ENCODE results near the gene GTPBP1.

The GTPBP1 gene

GRCh38 chr22:38758276-38758945, 52.7 kb downstream of the GTPBP1 start:
- H3K27me3 Mint-ChIP-seq (ENCODE audit: low read depth, poor library complexity), result peaks cover 8% of the 10 kb centered on the region
- no peaks in the 10 kb centered on the region for H3K36me3 Mint-ChIP-seq (ENCODE audit: low read depth)
- H3K4me3 Mint-ChIP-seq, result no peak overlapping the region
- no peak for TF ChIP-seq CTCF (IDR thresholded peaks at IDR 0.05)
- peaks cover 58% of the 10 kb centered on the region for H3K4me1 Mint-ChIP-seq
- DNase-seq, result no peak
- no peak overlapping the region for H3K27ac Mint-ChIP-seq
- no peaks in the 10 kb centered on the region for H3K9me3 Mint-ChIP-seq

DNA sequence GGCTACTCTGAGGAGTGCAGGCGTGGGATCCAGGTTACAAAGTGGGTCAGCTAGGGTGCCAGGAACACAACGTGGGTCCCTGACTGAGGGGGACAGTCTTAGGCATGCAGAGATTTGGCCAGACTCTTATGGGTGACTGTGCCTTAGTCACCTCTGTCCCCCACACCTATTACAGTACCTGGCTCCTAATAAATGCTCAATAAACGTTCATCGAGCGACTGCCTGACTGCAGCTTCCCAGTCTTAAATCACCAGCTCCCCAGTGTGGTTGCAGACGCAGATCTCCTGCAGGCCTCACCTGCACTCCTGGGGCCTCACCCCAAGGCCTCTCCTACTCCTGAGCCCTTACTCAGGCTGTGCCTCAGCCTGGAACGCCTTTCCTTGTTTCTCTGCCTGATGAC, 53.3 kb downstream of the GTPBP1 start:
- no peaks in the 10 kb centered on the region for H3K9me3 Mint-ChIP-seq
- peaks cover 8% of the 10 kb centered on the region for H3K27me3 Mint-ChIP-seq (ENCODE audit: low read depth, poor library complexity)
- no peak overlapping the region for H3K27ac Mint-ChIP-seq
- no peak for TF ChIP-seq CTCF (IDR thresholded peaks at IDR 0.05)
- peaks cover 52% of the 10 kb centered on the region for H3K4me1 Mint-ChIP-seq
- no peaks in the 10 kb centered on the region for H3K36me3 Mint-ChIP-seq (ENCODE audit: low read depth)
- DNase-seq, result no peak
- no peak overlapping the region for H3K4me3 Mint-ChIP-seq

- Mint-ChIP-seq H3K4me1 (peaks cover 39% of the 10 kb centered on the region), H3K36me3 (ENCODE audit: low read depth) (no peaks in the 10 kb centered on the region), H3K9me3 (no peaks in the 10 kb centered on the region), H3K4me3 (no peak overlapping the region), H3K27ac (no peak overlapping the region), H3K27me3 (ENCODE audit: low read depth, poor library complexity) (peaks cover 13% of the 10 kb centered on the region)
- TF ChIP-seq CTCF (IDR thresholded peaks at IDR 0.05), result no peak
- DNase-seq, result no peak
Observed at GRCh38 chr22:38760477-38761201, 54.9 kb downstream of the GTPBP1 start.

DNA sequence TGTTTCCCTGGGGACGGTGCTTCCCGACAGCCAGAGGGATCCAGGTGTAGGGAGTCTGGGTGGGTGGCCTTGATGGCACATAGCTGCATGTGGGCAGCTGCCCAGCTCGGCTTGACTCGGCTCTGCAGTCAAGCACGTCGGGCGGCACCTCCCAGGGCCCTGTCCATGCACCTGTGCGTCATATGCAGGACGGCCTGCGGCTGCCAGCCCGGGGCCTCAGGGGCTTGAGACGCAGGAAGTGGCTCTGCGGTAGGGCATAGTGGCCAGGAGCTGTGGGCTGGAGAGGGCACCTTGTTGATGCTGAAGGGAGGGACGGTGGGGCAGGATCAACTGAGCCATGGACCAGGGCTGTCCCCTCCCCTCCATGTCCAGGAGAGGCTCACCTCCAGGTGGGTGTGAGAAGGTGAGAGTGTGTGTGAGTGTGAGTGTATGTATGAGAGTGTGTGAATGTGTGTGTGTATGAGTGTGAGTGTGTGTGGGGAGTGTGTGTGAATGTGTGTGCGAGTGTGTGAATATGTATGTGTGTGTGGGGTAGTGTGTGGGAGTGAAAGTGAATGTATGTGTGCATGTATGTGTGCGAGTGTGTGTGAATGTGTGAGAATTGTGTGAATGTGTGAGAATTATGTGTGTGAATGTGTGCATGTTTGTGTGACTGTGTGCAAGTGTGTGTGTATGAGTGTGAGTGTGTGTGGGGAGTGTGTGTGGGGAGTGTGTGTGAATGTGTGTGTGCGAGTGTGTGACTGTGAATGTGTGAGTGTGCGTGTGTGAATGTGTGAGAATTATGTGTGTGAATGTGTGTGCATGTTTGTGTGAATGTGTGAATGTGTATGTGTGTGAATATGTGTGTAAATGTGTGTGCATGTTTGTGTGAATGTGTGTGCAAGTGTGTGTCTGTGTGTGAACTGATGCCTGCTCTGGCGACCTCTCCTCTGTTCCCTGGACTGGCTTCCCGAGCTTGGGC, 55.7 kb downstream of the GTPBP1 start:
- no peak overlapping the region for H3K4me3 Mint-ChIP-seq
- no peaks in the 10 kb centered on the region for H3K9me3 Mint-ChIP-seq
- no peak for DNase-seq
- no peaks in the 10 kb centered on the region for H3K36me3 Mint-ChIP-seq (ENCODE audit: low read depth)
- no peak for TF ChIP-seq CTCF (IDR thresholded peaks at IDR 0.05)
- no peak overlapping the region for H3K27ac Mint-ChIP-seq
- peaks cover 13% of the 10 kb centered on the region for H3K27me3 Mint-ChIP-seq (ENCODE audit: low read depth, poor library complexity)
- H3K4me1 Mint-ChIP-seq, result peaks cover 37% of the 10 kb centered on the region

GRCh38 chr22:38762551-38762983, 56.8 kb downstream of the GTPBP1 start:
- H3K4me1 Mint-ChIP-seq, result peaks cover 26% of the 10 kb centered on the region
- no peaks in the 10 kb centered on the region for H3K9me3 Mint-ChIP-seq
- H3K36me3 Mint-ChIP-seq (ENCODE audit: low read depth), result no peaks in the 10 kb centered on the region
- TF ChIP-seq CTCF (IDR thresholded peaks at IDR 0.05), result no peak
- no peak overlapping the region for H3K4me3 Mint-ChIP-seq
- peaks cover 16% of the 10 kb centered on the region for H3K27me3 Mint-ChIP-seq (ENCODE audit: low read depth, poor library complexity)
- no peak overlapping the region for H3K27ac Mint-ChIP-seq
- DNase-seq, result no peak

Data from nephron progenitor cell (in vitro differentiated cells).